ENCODE results near the gene LPP. TPM values are rescaled to one million over a fixed set of nuclear protein-coding genes. Genes with fewer than 3 reads are reported as not detected.

LPP gene
- total RNA-seq, 4 donors from 2014 or later: 45.9 to 81.1 (median 63.0) TPM

DNA sequence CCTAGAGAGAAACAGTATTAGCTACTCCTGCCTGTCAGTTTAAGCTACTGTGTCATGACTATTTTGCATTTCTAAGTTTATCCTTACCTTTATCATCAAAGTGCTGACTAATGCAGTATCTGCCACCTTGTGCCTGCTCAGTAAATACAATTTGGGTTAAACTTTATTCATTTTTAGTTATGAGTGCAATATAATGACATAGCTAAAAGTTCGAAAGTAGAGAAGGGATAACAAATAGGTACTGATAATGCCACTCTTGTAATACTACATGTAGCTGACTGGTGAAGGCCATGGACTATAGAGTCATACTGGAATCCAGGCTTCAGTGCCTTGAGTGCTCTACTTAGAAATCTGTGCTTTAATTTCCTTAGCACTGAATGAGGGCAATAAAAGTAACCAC is 537.0 kb downstream of the LPP start:
- DNase-seq (ENCODE audit: low spot score in 2 of 2): no peak
- no peak overlapping the region for H3K4me3 ChIP-seq (ENCODE audit: low read depth, poor library complexity, severe bottlenecking)
- TF ChIP-seq POLR2A (IDR thresholded peaks at IDR 0.05) (no peak), CTCF (IDR thresholded peaks at IDR 0.05) (no peak)
- intact Hi-C loops (cut with DNase I; ENCODE audit: low total_unique reads): no loop called here
- 93 to 94% methylated on average over 1 of the region's 1 CpG for WGBS, 2 donors

GRCh38 chr3:188691665-188692064 is 537.7 kb downstream of the LPP start:
- DNase-seq (ENCODE audit: low spot score in 2 of 2): no peak
- WGBS, 2 donors: 88 to 91% methylated on average over 1 of the region's 1 CpG
- no peak overlapping the region for H3K4me3 ChIP-seq (ENCODE audit: low read depth, poor library complexity, severe bottlenecking)
- intact Hi-C loops (cut with DNase I; ENCODE audit: low total_unique reads): no loop called here
- TF ChIP-seq CTCF (IDR thresholded peaks at IDR 0.05) (no peak), POLR2A (IDR thresholded peaks at IDR 0.05) (no peak)

DNA sequence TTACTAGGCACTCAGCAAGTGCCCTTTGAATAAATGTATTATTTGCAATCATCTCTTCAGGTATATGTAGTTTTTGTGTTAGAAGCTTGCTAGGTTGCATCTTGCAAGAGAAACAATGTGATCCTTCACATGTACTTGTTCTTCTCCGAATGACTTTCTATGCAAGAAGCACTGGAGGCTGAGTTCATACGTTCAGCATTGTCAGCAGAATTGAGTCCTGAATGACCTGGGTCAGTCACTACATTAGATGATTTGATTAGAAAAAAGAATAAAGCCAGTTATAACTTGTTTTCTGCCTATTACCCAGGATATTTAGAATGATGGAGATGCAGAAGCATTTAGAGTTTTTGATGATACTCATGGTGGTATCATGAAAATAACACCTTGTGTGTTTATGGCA is 538.7 kb downstream of the LPP start:
- TF ChIP-seq CTCF (IDR thresholded peaks at IDR 0.05): no peak
- no peak for TF ChIP-seq POLR2A (IDR thresholded peaks at IDR 0.05)
- H3K4me3 ChIP-seq (ENCODE audit: low read depth, poor library complexity, severe bottlenecking): no peak overlapping the region
- intact Hi-C loops (cut with DNase I; ENCODE audit: low total_unique reads): no loop called here
- 90 to 92% methylated on average over 2 of the region's 2 CpGs for WGBS, 2 donors
- DNase-seq (ENCODE audit: low spot score in 2 of 2): no peak

GRCh38 chr3:188693435-188693834 is 539.5 kb downstream of the LPP start:
- TF ChIP-seq POLR2A (IDR thresholded peaks at IDR 0.05): no peak
- TF ChIP-seq CTCF (IDR thresholded peaks at IDR 0.05): no peak
- DNase-seq (ENCODE audit: low spot score in 2 of 2): no peak
- intact Hi-C loops (cut with DNase I; ENCODE audit: low total_unique reads): no loop called here
- WGBS, 2 donors: 76 to 81% methylated on average over 7 of the region's 7 CpGs
- H3K4me3 ChIP-seq (ENCODE audit: low read depth, poor library complexity, severe bottlenecking): no peak overlapping the region

GRCh38 chr3:188695241-188695640 is 541.3 kb downstream of the LPP start:
- 91 to 92% methylated on average over 5 of the region's 5 CpGs for WGBS, 2 donors
- intact Hi-C loops (cut with DNase I; ENCODE audit: low total_unique reads): no loop called here
- H3K4me3 ChIP-seq (ENCODE audit: low read depth, poor library complexity, severe bottlenecking): no peak overlapping the region
- DNase-seq (ENCODE audit: low spot score in 2 of 2): no peak
- TF ChIP-seq CTCF (IDR thresholded peaks at IDR 0.05): no peak
- TF ChIP-seq POLR2A (IDR thresholded peaks at IDR 0.05): no peak

GRCh38 chr3:188697127-188697526 is 543.2 kb downstream of the LPP start:
- no peak overlapping the region for H3K4me3 ChIP-seq (ENCODE audit: low read depth, poor library complexity, severe bottlenecking)
- intact Hi-C loops (cut with DNase I; ENCODE audit: low total_unique reads): no loop called here
- WGBS, 2 donors: 80 to 87% methylated on average over 7 of the region's 7 CpGs
- DNase-seq (ENCODE audit: low spot score in 2 of 2): no peak
- TF ChIP-seq POLR2A (IDR thresholded peaks at IDR 0.05): no peak
- TF ChIP-seq CTCF (IDR thresholded peaks at IDR 0.05): no peak
